HG02623 (cell line): ENCODE data around the gene FOS.
"Not testable (repeated sequence)": the region's sequence is repeated elsewhere in the genome, so short reads cannot be mapped to it uniquely, and the experiment has no call there.

Source experiments
- ATAC-seq: cut with Tn5 transposase; IDR thresholded peaks from one replicate; pipeline ENCODE4 v1.9.1; 2021; ENCODE audit warnings: moderate library complexity; ENCODE audit not compliant: unreplicated experiment

Gene FOS

GRCh38 chr14:75293920-75294648 is 15.5 kb downstream of the FOS start:
- peak; percentile 86 for ATAC-seq

GRCh38 chr14:75294649-75295033 is 16.0 kb downstream of the FOS start:
- ATAC-seq: no peak

- ATAC-seq: no peak
These were observed 16.4 kb downstream of the FOS start for GRCh38 chr14:75295061-75295461.

DNA sequence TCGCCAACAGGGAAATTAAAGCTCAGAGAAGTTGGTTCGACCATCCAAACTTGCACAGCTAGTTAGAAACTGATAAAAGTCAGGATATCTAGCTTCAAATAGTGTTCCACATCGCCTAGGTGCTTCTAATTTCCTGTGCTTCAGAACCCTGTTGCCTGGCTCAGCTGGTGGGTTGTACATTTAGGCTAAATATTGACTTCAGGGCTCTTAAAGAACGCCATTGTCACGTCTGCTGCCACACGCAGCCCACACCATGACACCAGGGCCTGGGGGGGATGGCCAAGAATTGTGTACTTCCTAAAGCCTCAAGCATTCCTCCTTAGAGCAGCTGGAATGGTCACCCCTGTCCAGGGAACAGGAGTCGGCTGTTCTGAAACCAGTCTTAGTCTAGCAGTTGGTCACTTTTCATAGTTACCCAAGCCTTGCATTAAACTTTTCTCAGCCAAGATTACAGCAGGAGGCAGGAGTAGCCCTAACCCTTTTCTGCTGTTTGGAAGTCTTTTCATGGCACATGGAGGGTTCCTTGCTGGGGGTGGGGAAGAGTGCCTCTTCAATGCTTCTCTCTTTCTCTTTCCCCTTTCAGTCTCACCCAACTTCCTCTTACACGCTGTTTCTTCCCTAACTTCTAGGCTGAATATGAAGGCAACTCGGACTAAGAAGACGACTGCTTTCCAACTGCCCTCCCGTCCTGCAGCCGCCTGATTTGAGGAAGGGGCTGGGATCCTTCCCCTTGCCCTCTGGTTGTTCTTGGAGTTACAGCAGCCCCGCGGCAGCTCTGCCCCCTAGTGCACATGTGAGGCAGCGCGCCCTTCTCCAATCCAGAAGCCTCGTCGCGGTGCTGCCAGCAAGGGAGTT is 17.1 kb downstream of the FOS start:
- no peak for ATAC-seq

DNA sequence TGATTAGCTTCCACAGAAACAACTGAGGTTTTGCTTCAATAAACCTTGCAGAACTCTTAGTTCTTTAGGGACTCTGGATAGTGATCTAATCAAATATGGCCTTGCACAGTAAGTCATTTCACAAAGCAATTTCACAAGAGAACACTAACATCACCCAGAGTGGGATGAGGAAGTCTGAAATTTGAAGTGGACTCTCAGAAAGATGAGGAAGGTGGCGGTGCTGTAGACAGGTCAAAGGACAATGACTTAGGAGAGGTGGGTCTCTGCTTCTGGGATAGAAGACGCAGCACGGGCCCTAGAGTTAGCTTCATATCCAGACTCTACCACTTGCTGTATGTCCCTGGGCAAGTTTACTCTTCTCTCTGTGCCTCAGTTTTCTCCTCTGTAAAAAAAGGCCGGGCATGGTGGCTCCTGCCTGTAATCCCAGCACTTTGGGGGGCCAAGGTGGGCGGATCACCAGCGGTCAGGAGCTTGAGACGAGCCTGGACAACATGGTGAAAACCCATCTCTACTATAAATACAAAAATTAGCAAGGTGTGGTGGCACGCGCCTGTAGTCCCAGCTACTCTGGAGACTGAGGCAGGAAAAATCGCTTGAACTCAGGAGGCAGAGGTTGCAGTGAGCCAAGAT is 18.9 kb downstream of the FOS start:
- no peak for ATAC-seq

- ATAC-seq: no peak
These were observed 19.7 kb downstream of the FOS start for GRCh38 chr14:75298187-75298965.

GRCh38 chr14:75299059-75299458 is 20.4 kb downstream of the FOS start:
- no peak for ATAC-seq

DNA sequence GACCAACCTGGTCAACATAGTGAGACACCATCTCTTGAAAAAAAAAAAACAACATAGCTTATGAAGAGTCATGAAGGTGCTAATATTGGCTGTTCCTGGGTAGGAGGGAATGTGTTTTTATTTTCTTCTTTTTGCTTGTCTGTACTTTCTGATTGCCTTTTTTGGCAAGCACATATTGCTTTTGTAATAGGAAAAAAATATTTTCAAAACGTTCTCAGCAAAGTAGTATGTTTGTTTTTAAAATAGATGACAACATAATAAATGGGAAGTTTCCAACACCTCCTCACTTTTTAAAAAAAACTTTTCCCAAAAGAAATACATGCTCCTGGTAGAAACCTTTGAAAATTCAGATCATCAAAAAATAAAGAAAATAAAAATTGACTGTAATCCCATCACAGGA is 20.9 kb downstream of the FOS start:
- no peak for ATAC-seq

- ATAC-seq: no peak
These were observed 23.2 kb downstream of the FOS start for GRCh38 chr14:75301666-75302325.

GRCh38 chr14:75303381-75303789 is 24.8 kb downstream of the FOS start:
- no peak for ATAC-seq

GRCh38 chr14:75306410-75306809 is 27.8 kb downstream of the FOS start:
- not testable (repeated sequence) for ATAC-seq

- ATAC-seq: no peak
These were observed 28.5 kb downstream of the FOS start for GRCh38 chr14:75306927-75307699.

GRCh38 chr14:75307700-75308379 is 29.2 kb downstream of the FOS start:
- ATAC-seq: no peak

DNA sequence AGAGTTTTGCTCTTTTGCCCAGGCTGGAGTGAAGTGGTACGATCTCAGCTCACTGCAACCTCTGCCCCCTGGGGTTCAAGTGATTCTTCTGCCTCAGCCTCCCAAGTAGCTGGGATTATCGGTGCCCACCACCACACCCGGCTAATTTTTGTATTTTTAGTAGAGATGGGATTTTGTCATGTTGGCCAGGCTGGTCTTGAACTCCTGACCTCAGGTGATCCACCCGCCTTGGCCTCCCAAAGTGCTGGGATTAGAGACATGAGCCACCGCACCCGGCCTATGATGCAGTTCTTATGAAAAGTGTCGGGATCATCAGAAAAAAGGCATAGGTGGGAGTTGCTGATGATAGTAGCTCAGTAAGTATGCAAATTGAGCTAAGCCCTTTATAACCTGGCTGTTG is 30.4 kb downstream of the FOS start:
- not testable (repeated sequence) for ATAC-seq

GRCh38 chr14:75309561-75309960 is 30.9 kb downstream of the FOS start:
- ATAC-seq: not testable (repeated sequence)

DNA sequence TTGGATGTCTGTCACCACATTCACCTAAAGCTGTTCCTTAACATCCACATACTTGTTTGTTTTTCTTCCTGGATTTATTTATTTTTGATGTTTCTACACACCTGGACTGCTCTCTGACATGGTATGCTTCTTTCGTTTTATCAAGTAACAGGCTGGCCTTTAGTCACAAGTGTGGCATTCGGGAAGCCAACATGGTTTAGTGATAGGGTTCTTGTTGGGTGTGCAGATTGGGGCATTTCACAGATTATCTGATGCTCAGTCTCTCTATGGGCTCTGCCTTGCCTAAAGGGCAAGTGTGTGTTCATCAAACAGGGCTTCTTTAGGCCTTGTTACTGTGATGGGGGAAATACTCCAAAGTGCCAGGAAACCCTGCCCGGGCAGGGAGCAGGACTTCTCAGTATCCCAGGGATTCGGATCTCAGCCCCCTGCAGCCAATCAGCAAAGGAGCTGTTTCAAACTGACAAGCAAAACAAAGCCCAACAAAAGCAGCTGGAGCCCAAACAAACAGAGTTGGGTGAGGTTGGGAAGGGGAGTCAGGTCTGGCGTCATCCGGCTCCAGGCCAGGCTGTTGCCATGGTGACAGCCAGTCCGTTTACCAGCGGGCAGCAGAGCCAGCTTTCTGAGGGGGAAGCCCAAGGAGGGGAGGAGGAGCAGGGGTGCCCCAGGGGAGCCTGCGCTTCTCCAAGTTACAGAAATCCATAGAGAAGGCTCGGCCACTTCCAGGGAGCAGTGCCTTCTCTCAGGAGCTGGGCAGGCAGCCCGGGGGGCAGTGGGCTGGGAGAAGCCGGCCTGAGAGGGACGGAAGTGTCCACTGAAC is 31.9 kb downstream of the FOS start:
- no peak for ATAC-seq

- no peak for ATAC-seq
These were observed 32.7 kb downstream of the FOS start for GRCh38 chr14:75311356-75311755.

- ATAC-seq: no peak
These were observed 33.7 kb downstream of the FOS start for GRCh38 chr14:75312341-75312740.
